ENCODE data around the gene PIP4K2C.

PIP4K2C gene

GRCh38 chr12:57590864-57591781, at the start of gene PIP4K2C:
TSS of gene PIP4K2C (plus strand) at chr12:57591192. CDS start at chr12:57591290, 98 bp downstream.
- no peak for DNase-seq

GRCh38 chr12:57541717-57542116, 49.3 kb upstream of the PIP4K2C start:
- DNase-seq = no peak

GRCh38 chr12:57543581-57543980, 47.4 kb upstream of the PIP4K2C start:
- no peak for DNase-seq

- DNase-seq = no peak
Measured at GRCh38 chr12:57545809-57546437, 45.1 kb upstream of the PIP4K2C start.

DNA sequence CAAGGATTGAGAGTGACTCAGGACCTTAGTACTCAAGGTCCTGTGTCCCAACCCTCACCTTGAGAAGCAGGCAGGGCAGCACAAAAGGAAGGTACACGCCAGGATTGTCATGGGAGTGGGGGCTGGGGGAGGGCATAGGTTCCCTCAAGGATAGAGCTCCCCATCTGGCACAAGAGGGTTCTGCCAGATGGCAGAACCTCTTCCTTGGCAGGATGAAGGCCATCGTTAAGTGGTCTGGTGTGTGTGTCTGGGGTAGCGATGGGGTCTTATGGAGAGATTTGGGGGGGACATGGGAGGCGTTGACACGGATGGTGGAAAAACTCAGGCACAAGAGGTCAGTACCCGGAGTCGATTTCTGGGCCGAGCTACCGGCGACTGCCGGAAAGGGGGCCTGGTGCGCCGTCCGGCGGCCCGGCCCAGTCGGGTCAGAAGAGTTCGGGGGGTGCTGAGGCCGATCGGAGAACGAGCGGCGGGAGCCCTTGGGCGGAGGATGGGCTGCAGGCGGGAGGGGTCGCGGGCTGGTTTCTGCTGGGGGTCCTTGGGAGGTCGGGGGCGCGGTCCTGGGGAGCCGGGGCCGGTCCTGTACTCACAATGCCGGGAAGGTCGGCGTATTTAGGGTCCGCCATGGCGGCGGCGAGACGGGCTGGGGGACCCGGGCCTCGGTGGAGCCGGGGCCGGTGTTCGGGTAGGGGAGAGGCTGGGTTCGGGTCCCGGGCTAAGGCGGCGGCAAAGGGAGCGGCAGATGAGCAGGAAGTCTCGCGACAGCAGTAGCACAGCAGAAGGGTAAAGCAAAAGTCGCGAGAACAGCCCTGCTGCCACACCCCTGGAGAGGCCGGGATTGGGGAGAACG, 44.3 kb upstream of the PIP4K2C start, which contains the start of gene DCTN2:
Gene DCTN2, minus strand, starts transcription at position 755 of the 850 bp plus-strand sequence. Its CDS starts 129 bp downstream, at position 626.
- peak; percentile 91 for DNase-seq

DNA sequence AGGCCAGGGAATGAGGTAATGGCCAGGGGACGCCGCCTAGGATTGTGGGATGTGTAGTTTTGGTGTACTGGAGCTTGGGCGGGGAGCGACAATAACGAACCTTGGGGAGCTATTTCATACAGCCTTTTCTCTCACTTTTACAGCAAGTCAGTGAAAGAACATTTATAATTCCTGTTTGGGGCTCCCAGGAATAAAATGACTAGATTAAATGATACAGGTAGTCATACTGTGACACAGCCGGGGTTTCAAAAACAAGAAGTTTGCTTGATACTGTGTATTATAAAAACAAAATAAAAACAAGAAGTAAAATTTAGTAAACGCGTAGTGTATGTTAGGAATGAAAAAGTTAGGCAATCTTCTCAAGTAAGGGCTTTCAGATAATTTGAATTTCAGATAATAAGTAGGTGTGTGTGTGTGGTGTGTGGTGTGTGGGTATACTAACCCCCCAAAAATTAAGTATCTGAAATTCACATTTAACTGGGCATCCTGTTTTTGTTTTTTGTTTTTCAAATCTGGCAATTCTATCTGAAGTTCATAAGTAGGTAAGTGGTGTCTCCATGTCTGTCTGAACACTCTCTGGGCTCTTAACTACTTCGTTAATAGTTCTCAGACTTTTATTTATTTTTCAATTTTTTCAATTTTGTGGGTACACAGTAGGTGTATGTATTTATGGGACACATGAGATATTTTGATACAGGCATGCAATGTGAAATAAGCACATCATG, 43.5 kb upstream of the PIP4K2C start:
- no peak for DNase-seq

DNA sequence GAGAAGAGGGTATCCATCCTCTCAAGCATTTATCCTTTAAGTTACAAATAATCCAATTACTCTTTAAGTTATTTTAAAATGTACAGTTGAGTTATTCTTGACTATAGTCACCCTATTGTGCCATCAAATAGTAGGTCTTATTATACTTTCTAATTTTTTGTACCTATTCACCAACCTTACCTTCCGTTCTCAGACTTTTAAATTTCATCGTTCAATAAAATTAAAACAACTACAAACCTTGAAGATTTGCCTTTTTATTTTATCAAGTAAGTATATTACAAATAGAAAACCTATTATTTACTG, 43.0 kb upstream of the PIP4K2C start:
- DNase-seq = no peak

- DNase-seq = no peak
Measured at GRCh38 chr12:57548488-57548887, 42.5 kb upstream of the PIP4K2C start.

- DNase-seq = no peak
Measured at GRCh38 chr12:57549203-57549908, 41.6 kb upstream of the PIP4K2C start.

- no peak for DNase-seq
Measured at GRCh38 chr12:57549909-57550640, 40.9 kb upstream of the PIP4K2C start, which contains the start of gene KIF5A. TSS of gene KIF5A (plus strand) at chr12:57550044. CDS start at chr12:57550272, 228 bp downstream.

DNA sequence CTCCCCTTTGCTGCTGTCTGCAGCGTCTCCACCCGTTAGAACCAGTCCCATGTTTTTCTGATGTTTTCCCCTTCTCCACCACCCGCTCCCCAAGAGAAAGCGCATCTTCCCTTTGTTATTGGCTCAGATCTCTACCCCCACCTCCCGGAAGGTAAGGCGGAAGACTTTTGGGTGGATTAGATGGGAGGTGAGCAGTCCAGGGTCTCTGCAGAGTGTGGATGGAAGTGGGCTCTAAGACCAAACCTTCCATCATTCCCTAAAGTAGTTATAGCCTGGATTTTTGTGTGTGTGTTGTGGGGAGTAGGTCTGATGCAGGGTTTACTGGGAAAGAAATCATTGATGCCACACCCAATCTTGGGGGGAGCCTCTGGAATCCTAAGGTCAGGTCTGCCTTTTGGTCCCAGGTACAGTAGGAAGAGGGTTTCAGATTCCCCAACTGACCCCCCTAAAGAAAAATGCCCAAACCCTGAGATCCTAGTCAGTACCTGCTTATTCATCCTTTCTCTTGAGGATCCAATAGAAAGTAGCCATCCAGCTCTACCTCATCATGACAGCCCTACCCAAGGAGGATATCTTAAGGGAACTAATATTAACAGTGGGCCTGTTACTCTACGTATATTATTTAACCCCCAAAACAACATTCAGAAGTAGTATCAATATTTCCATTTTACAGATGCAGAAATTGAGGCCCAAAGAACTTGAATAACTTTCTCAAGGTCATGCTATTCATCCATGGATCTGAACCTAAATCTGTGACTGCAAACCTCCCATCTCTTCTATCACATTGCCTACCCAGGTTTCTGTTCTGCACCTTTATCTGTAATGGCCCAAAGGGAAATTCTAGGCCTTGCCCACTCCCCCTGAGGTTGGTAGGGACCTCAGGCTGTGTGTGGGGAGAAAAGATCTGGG, 40.1 kb upstream of the PIP4K2C start:
- no peak for DNase-seq

DNA sequence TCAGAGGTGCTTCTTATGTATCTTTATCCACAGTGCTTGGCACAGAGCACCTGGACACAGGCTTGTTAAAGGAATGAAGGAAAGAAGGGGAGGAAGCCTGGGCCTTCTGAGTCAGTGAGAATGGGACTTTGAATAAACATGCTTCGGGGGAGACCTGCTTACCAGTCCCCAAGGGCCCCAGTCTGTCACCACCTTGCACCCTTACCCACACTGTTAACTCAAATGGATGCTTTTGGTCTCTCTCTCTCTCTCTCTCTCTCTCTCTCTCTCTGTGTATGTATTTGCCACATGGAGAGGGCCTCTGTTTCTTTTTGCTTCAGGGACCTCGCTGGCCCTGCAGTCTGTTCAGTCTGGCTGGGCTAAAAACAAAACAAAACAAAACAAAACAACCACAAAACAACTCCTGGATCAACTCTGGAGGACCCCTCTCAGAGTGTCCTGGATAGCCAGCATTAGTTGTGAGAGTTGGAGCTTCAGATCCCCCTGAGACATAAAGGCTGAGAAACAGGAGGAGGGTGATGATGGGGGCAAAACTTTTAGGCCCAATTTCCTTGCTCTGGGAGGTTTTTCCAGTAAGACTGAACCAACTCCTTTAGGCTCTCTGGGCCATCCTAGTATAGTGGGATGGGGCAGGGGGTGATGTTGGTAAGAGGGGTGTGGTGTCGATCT, 39.2 kb upstream of the PIP4K2C start:
- DNase-seq = no peak

GRCh38 chr12:57552306-57552651, 38.7 kb upstream of the PIP4K2C start:
- no peak for DNase-seq

DNA sequence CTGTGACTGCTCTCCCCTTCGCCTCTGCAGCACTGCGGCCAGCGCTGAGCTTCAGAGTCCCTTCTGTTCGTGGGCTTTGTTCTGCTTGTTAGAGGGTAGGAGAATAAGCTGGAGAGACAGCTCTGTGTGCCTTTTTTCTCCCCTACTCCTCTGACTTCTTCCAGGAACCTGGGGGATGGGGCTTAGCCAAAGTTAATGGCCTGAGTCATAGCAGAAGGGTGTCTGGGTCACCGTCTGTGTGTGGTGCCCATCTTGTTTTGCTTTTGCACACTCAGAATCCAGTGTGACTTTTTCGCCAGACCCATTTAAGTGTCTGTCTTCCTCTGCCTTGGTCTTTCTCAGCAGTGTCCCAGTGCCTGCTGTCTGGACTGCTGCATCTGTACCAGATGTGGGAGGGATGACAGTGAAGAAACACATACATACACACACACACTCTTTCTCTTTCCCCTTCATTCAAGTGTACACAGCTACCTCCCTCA, 38.1 kb upstream of the PIP4K2C start:
- no peak for DNase-seq

DNA sequence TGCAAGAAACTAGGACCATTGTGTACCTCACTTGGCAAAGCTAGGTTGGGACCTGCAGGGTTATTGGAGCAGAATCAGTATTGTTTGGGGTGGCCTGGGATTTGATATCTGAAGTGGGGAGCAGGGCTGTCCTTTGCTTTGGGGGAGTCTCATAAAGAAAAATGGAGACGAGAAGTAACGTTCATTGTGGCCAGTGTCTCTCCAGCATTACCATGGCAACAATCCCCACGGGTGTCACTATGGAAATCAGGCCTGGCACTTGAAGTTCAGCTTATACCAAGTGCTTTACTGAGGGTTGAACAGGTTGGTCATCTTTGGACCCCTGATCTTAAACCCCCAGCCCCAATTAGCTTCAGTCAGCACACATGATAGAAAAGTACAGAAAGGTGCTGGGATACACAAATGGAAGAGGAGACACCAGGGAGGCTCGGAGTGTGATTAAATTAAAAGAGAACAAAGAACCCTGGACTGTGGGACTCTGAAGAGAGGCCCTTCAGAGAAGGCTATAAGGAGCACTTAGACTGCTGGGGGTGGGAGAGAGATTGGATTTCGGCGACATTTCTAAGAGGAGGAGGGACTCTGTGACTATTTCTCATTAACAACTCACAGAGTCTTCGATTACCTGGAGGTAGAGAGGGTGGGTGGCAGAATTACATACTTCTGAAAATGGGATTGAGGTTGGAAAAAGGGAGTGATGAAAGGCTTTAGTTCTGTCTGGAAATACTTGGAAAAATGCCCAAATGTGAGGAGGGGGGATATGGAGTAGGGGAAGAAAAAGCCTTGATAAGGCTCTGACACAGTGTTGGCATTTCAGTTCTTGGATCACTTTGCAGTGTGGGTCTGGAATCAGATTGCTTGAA, 37.4 kb upstream of the PIP4K2C start:
- DNase-seq = peak; percentile 28

GRCh38 chr12:57554453-57554852, 36.5 kb upstream of the PIP4K2C start:
- no peak for DNase-seq

GRCh38 chr12:57554897-57555296, 36.1 kb upstream of the PIP4K2C start:
- no peak for DNase-seq

DNA sequence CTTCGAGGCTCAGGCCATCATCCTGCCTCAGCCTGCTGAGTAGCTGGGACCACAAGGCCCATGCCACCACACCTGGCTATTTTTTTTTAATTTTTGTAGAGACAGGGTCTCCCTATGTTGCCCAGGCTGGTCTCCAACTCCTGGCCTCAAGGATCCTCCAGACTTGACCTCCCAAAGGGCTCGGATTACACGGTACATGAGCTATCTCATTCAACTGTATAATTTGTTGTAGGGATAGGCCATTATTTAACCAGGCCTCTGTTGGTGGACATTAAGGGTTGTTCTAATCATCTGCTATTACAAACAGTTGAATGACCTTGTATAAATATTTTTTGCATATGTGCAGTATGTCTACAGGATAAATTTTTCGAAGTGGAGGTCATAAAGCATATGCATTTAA, 32.1 kb upstream of the PIP4K2C start:
- no peak for DNase-seq

Data from NCI-H1436 treated with DMSO at 0.1 percent for 48 hours (cell line).